Measurements from ENCODE around the gene SUPT6H.

The SUPT6H gene

GRCh38 chr17:28738680-28739384 lies 76.8 kb downstream of the SUPT6H start:
- no peak overlapping the region for H3K4me3 ChIP-seq (ENCODE audit: low read length in 2 of 2)
- no peak overlapping the region for H3K9ac ChIP-seq (ENCODE audit: low read length in 2 of 2)
- H3K4me1 ChIP-seq (ENCODE audit: control insufficient read depth, insufficient read depth, low read length), result peaks cover 8% of the 10 kb centered on the region
- no peaks in the 10 kb centered on the region for H3K27me3 ChIP-seq (ENCODE audit: control insufficient read depth in 1 of 2, insufficient read depth in 2 of 2, low read length in 2 of 2)
- no peak overlapping the region for H3K27ac ChIP-seq (ENCODE audit: low read length)
- H3K9me3 ChIP-seq (ENCODE audit: control insufficient read depth in 2 of 2, low read length in 2 of 2), result no peaks in the 10 kb centered on the region
- H3K36me3 ChIP-seq (ENCODE audit: control insufficient read depth in 2 of 2, insufficient read depth in 2 of 2, low read length in 2 of 2), result peaks cover 0 to 2% of the 10 kb centered on the region in 2 donors

GRCh38 chr17:28740406-28741357 lies 78.7 kb downstream of the SUPT6H start:
- H3K9ac ChIP-seq (ENCODE audit: low read length in 2 of 2), result no peak overlapping the region
- peaks cover 20% of the 10 kb centered on the region for H3K4me1 ChIP-seq (ENCODE audit: control insufficient read depth, insufficient read depth, low read length)
- no peaks in the 10 kb centered on the region for H3K27me3 ChIP-seq (ENCODE audit: control insufficient read depth in 1 of 2, insufficient read depth in 2 of 2, low read length in 2 of 2)
- no peak overlapping the region for H3K27ac ChIP-seq (ENCODE audit: low read length)
- no peaks in the 10 kb centered on the region for H3K9me3 ChIP-seq (ENCODE audit: control insufficient read depth in 2 of 2, low read length in 2 of 2)
- no peaks in the 10 kb centered on the region for H3K36me3 ChIP-seq (ENCODE audit: control insufficient read depth in 2 of 2, insufficient read depth in 2 of 2, low read length in 2 of 2)
- H3K4me3 ChIP-seq (ENCODE audit: low read length in 2 of 2), result no peak overlapping the region

GRCh38 chr17:28741358-28742349 lies 79.6 kb downstream of the SUPT6H start:
- Histone ChIP-seq H3K4me1 (ENCODE audit: control insufficient read depth, insufficient read depth, low read length) (peaks cover 29% of the 10 kb centered on the region), H3K36me3 (ENCODE audit: control insufficient read depth in 2 of 2, insufficient read depth in 2 of 2, low read length in 2 of 2) (no peaks in the 10 kb centered on the region)

GRCh38 chr17:28743243-28744103 lies 81.5 kb downstream of the SUPT6H start, which contains the start of gene TRAF4:
Gene TRAF4, plus strand, starts transcription at chr17:28744011. Its CDS starts 102 bp downstream, at chr17:28744113.
- Histone ChIP-seq H3K9me3 (ENCODE audit: control insufficient read depth in 2 of 2, low read length in 2 of 2) (no peaks in the 10 kb centered on the region), H3K27me3 (ENCODE audit: control insufficient read depth in 1 of 2, insufficient read depth in 2 of 2, low read length in 2 of 2) (no peaks in the 10 kb centered on the region), H3K9ac (ENCODE audit: low read length in 2 of 2) (peak within 1 kb of the TSS; percentile 63 to 80), H3K36me3 (ENCODE audit: control insufficient read depth in 2 of 2, insufficient read depth in 2 of 2, low read length in 2 of 2) (peaks cover 0 to 4% of the 10 kb centered on the region in 2 donors), H3K4me3 (ENCODE audit: low read length in 2 of 2) (peak within 1 kb of the TSS; percentile 74 to 76), H3K27ac (ENCODE audit: low read length) (peak within 1 kb of the TSS; percentile 55), H3K4me1 (ENCODE audit: control insufficient read depth, insufficient read depth, low read length) (peaks cover 38% of the 10 kb centered on the region)

More at GRCh38 chr17:28741358-28742349, 79.6 kb downstream of the SUPT6H start:
- no peaks in the 10 kb centered on the region for H3K27me3 ChIP-seq (ENCODE audit: control insufficient read depth in 1 of 2, insufficient read depth in 2 of 2, low read length in 2 of 2)
- no peak overlapping the region for H3K27ac ChIP-seq (ENCODE audit: low read length)
- H3K4me3 ChIP-seq (ENCODE audit: low read length in 2 of 2), result no peak overlapping the region
- no peaks in the 10 kb centered on the region for H3K9me3 ChIP-seq (ENCODE audit: control insufficient read depth in 2 of 2, low read length in 2 of 2)
- no peak overlapping the region for H3K9ac ChIP-seq (ENCODE audit: low read length in 2 of 2)

GRCh38 chr17:28744104-28744971 lies 82.3 kb downstream of the SUPT6H start:
- Histone ChIP-seq H3K27ac (ENCODE audit: low read length) (peak overlapping the region; percentile 55), H3K36me3 (ENCODE audit: control insufficient read depth in 2 of 2, insufficient read depth in 2 of 2, low read length in 2 of 2) (peaks cover 2 to 9% of the 10 kb centered on the region in 2 donors), H3K9me3 (ENCODE audit: control insufficient read depth in 2 of 2, low read length in 2 of 2) (no peaks in the 10 kb centered on the region), H3K4me3 (ENCODE audit: low read length in 2 of 2) (peak overlapping the region; percentile 55 to 74), H3K9ac (ENCODE audit: low read length in 2 of 2) (peak overlapping the region; percentile 61 to 80), H3K27me3 (ENCODE audit: control insufficient read depth in 1 of 2, insufficient read depth in 2 of 2, low read length in 2 of 2) (no peaks in the 10 kb centered on the region), H3K4me1 (ENCODE audit: control insufficient read depth, insufficient read depth, low read length) (peaks cover 38% of the 10 kb centered on the region)

- H3K27ac ChIP-seq (ENCODE audit: low read length), result peak overlapping the region; percentile 55
- peak overlapping the region; percentile 61 to 80 for H3K9ac ChIP-seq (ENCODE audit: low read length in 2 of 2)
- peak overlapping the region; percentile 55 to 74 for H3K4me3 ChIP-seq (ENCODE audit: low read length in 2 of 2)
- peaks cover 44% of the 10 kb centered on the region for H3K4me1 ChIP-seq (ENCODE audit: control insufficient read depth, insufficient read depth, low read length)
- peaks cover 2 to 9% of the 10 kb centered on the region in 2 donors for H3K36me3 ChIP-seq (ENCODE audit: control insufficient read depth in 2 of 2, insufficient read depth in 2 of 2, low read length in 2 of 2)
- H3K27me3 ChIP-seq (ENCODE audit: control insufficient read depth in 1 of 2, insufficient read depth in 2 of 2, low read length in 2 of 2), result no peaks in the 10 kb centered on the region
- H3K9me3 ChIP-seq (ENCODE audit: control insufficient read depth in 2 of 2, low read length in 2 of 2), result no peaks in the 10 kb centered on the region
These were observed 83.2 kb downstream of the SUPT6H start for GRCh38 chr17:28744972-28745785.

GRCh38 chr17:28745786-28746411 lies 83.9 kb downstream of the SUPT6H start:
- Histone ChIP-seq H3K27me3 (ENCODE audit: control insufficient read depth in 1 of 2, insufficient read depth in 2 of 2, low read length in 2 of 2) (no peaks in the 10 kb centered on the region), H3K27ac (ENCODE audit: low read length) (no peak overlapping the region), H3K9ac (ENCODE audit: low read length in 2 of 2) (peak overlapping the region; percentile 61 to 80), H3K4me3 (ENCODE audit: low read length in 2 of 2) (peak overlapping the region; percentile 55 to 74), H3K36me3 (ENCODE audit: control insufficient read depth in 2 of 2, insufficient read depth in 2 of 2, low read length in 2 of 2) (peaks cover 2 to 9% of the 10 kb centered on the region in 2 donors), H3K9me3 (ENCODE audit: control insufficient read depth in 2 of 2, low read length in 2 of 2) (no peaks in the 10 kb centered on the region), H3K4me1 (ENCODE audit: control insufficient read depth, insufficient read depth, low read length) (peaks cover 45% of the 10 kb centered on the region)

GRCh38 chr17:28746611-28747050 lies 84.6 kb downstream of the SUPT6H start:
- H3K4me1 ChIP-seq (ENCODE audit: control insufficient read depth, insufficient read depth, low read length), result peaks cover 45% of the 10 kb centered on the region

More at GRCh38 chr17:28746611-28747050, 84.6 kb downstream of the SUPT6H start:
- peaks cover 2 to 9% of the 10 kb centered on the region in 2 donors for H3K36me3 ChIP-seq (ENCODE audit: control insufficient read depth in 2 of 2, insufficient read depth in 2 of 2, low read length in 2 of 2)
- no peaks in the 10 kb centered on the region for H3K9me3 ChIP-seq (ENCODE audit: control insufficient read depth in 2 of 2, low read length in 2 of 2)
- no peaks in the 10 kb centered on the region for H3K27me3 ChIP-seq (ENCODE audit: control insufficient read depth in 1 of 2, insufficient read depth in 2 of 2, low read length in 2 of 2)
- no peak overlapping the region for H3K27ac ChIP-seq (ENCODE audit: low read length)
- H3K4me3 ChIP-seq (ENCODE audit: low read length in 2 of 2), result no peak overlapping the region
- no peak overlapping the region for H3K9ac ChIP-seq (ENCODE audit: low read length in 2 of 2)
